IMR-90 (cell line): ENCODE measurements around the gene CLIC1. TPM values are rescaled to one million over a fixed set of nuclear protein-coding genes. Genes with fewer than 3 reads are reported as not detected.

ENCODE experiments used
- ATAC-seq: fragments of 200-7000 bp; cut with Tn5 transposase; 2 replicates; pipeline ENCODE4 v1.9.1; 2020; ENCODE audit warnings: low read depth, mild to moderate bottlenecking, moderate library complexity
- BruUV-seq: library from RNA; stranded (reverse); fragments of 400-500 nt; replicated peaks from 2 replicates; lab custom pipeline; 2021; lab: Mats Ljungman, UMichigan
- CTCF ChIA-PET: fragments of 300-600 bp; formaldehyde crosslinking; extraction: SDS; loops from one replicate; lab custom pipeline; 2021; ENCODE audit warnings: antibody characterized with exemption; lab: Yijun Ruan, JAX
- POLR2A ChIA-PET: fragments of 300-600 bp; sonication (Branson Sonifier 250); formaldehyde crosslinking; loops from one replicate; lab custom pipeline; 2022; ENCODE audit warnings: antibody characterized with exemption; ENCODE audit not compliant: unreplicated experiment; lab: Charles Lee
- DNase-seq: peaks from one replicate; pipeline ENCODE4 v3.0.0; 2013
- H2AFZ ChIP-seq: replicated peaks from 2 replicates; pipeline ENCODE3; 2013; ENCODE audit warnings: low read length, mild to moderate bottlenecking; ENCODE audit not compliant: poor library complexity
- H2AK5ac ChIP-seq: 2 replicates; pipeline ENCODE4 v1.6.1; 2013; ENCODE audit warnings: low read depth, low read length, inconsistent platforms
- H2AK9ac ChIP-seq: replicated peaks from 2 replicates; pipeline ENCODE3; 2013; ENCODE audit warnings: mild to moderate bottlenecking, low read depth, low read length, moderate library complexity; ENCODE audit not compliant: poor library complexity
- H2BK120ac ChIP-seq: 2 replicates; pipeline ENCODE4 v1.6.1; 2013; ENCODE audit warnings: low read depth, low read length, inconsistent platforms
- H2BK15ac ChIP-seq: 3 replicates; pipeline ENCODE4 v1.6.1; 2013; ENCODE audit warnings: low read depth, low read length, inconsistent platforms
- H2BK20ac ChIP-seq: 2 replicates; pipeline ENCODE4 v1.6.1; 2013; ENCODE audit warnings: low read depth, mild to moderate bottlenecking, inconsistent platforms, low read length, moderate library complexity
- H2BK5ac ChIP-seq: 2 replicates; pipeline ENCODE4 v1.6.1; 2013; ENCODE audit warnings: mild to moderate bottlenecking, low read depth, low read length, inconsistent platforms; ENCODE audit not compliant: poor library complexity, severe bottlenecking
- H3K14ac ChIP-seq: replicated peaks from 2 replicates; pipeline ENCODE4 v1.6.1; 2013; ENCODE audit warnings: low read depth, low read length, inconsistent platforms
- H3K18ac ChIP-seq: 2 replicates; pipeline ENCODE4 v1.6.1; 2013; ENCODE audit warnings: low read depth, low read length, control low read depth
- H3K23ac ChIP-seq: 2 replicates; pipeline ENCODE4 v1.6.1; 2013; ENCODE audit warnings: low read depth, low read length, inconsistent platforms
- H3K27ac ChIP-seq: 2 replicates; pipeline ENCODE4 v1.5.1; 2013; ENCODE audit warnings: mild to moderate bottlenecking, control low read depth, low read length; ENCODE audit not compliant: insufficient read depth
- H3K27me3 ChIP-seq: 2 replicates; pipeline ENCODE4 v1.6.1; 2013; ENCODE audit warnings: low read length; ENCODE audit not compliant: control insufficient read depth, insufficient read depth
- H3K36me3 ChIP-seq: 2 replicates; pipeline ENCODE4 v1.6.1; 2013; ENCODE audit warnings: low read length, mixed read lengths; ENCODE audit not compliant: control insufficient read depth, insufficient read depth
- H3K4ac ChIP-seq: 2 replicates; pipeline ENCODE4 v1.6.1; 2013; ENCODE audit warnings: low read depth, low read length, inconsistent platforms
- H3K4me1 ChIP-seq: 2 replicates; pipeline ENCODE4 v1.6.1; 2013; ENCODE audit warnings: low read length, mixed read lengths; ENCODE audit not compliant: control insufficient read depth, insufficient read depth
- H3K4me2 ChIP-seq: 2 replicates; pipeline ENCODE4 v1.6.1; 2013; ENCODE audit warnings: low read depth, mild to moderate bottlenecking, control low read depth, low read length, moderate library complexity
- H3K4me3 ChIP-seq: 2 replicates; pipeline ENCODE4 v1.5.1; 2013; ENCODE audit warnings: low read depth, mild to moderate bottlenecking, control low read depth, low read length, moderate library complexity; ENCODE audit not compliant: insufficient read depth
- H3K56ac ChIP-seq: 2 replicates; pipeline ENCODE4 v1.6.1; 2013; ENCODE audit warnings: low read length, inconsistent platforms; ENCODE audit not compliant: insufficient read depth; ENCODE audit errors: extremely low read depth
- H3K79me1 ChIP-seq, 2 experiments: 2 replicates each; pipeline ENCODE4 v1.6.1; 2013; ENCODE audit warnings: low read length in 2 of 2, inconsistent platforms in 1 of 2, low read depth in 1 of 2
- H3K9ac ChIP-seq: 2 replicates; pipeline ENCODE4 v1.6.1; 2013; ENCODE audit warnings: low read depth, low read length, control low read depth
- H3K9me1 ChIP-seq: 2 replicates; pipeline ENCODE4 v1.6.1; 2013; ENCODE audit warnings: low read length, inconsistent platforms; ENCODE audit not compliant: insufficient read depth
- H3K9me3 ChIP-seq: 2 replicates; pipeline ENCODE4 v1.6.1; 2013; ENCODE audit warnings: low read length; ENCODE audit not compliant: control insufficient read depth, insufficient read depth
- H4K20me1 ChIP-seq: 2 replicates; pipeline ENCODE4 v1.6.1; 2013; ENCODE audit warnings: low read length, inconsistent platforms; ENCODE audit not compliant: insufficient read depth
- H4K5ac ChIP-seq: 2 replicates; pipeline ENCODE4 v1.6.1; 2013; ENCODE audit warnings: mild to moderate bottlenecking, low read depth, low read length, control low read depth
- H4K8ac ChIP-seq, 2 experiments: 2 replicates each; pipeline ENCODE4 v1.6.1; 2013; ENCODE audit warnings: low read depth in 2 of 2, low read length in 2 of 2, control low read depth in 1 of 2, inconsistent platforms in 1 of 2
- H4K91ac ChIP-seq: 2 replicates; pipeline ENCODE4 v1.6.1; 2013; ENCODE audit warnings: low read depth, low read length, inconsistent platforms; ENCODE audit not compliant: insufficient read depth
- ELK1 ChIP-seq: fragments of 150-350 bp; IDR thresholded peaks from 2 replicates; pipeline ENCODE4 v1.6.1; 2016; ENCODE audit warnings: low read depth, mild to moderate bottlenecking, low read length, moderate library complexity, borderline replicate concordance
- FOS ChIP-seq: fragments of 150-350 bp; IDR thresholded peaks from 2 replicates; pipeline ENCODE4 v1.6.1; 2016; ENCODE audit warnings: low read depth, low read length
- MAZ ChIP-seq: IDR thresholded peaks from 2 replicates; pipeline ENCODE4 v1.6.1; 2012; ENCODE audit warnings: low read depth, mild to moderate bottlenecking, low read length, improper control_type of control experiment, moderate library complexity, borderline replicate concordance
- NFE2L2 ChIP-seq: fragments of 150-350 bp; IDR thresholded peaks from 2 replicates; pipeline ENCODE4 v1.6.1; 2016; ENCODE audit warnings: low read depth, mild to moderate bottlenecking, low read length
- POLR2A ChIP-seq: IDR thresholded peaks from 2 replicates; pipeline ENCODE4 v1.6.1; 2012; ENCODE audit warnings: mild to moderate bottlenecking, low read depth, low read length
- RCOR1 ChIP-seq: IDR thresholded peaks from 2 replicates; pipeline ENCODE4 v1.6.1; 2012; ENCODE audit warnings: mild to moderate bottlenecking, low read length, improper control_type of control experiment; ENCODE audit not compliant: insufficient replicate concordance
- RFX5 ChIP-seq: IDR thresholded peaks from 2 replicates; pipeline ENCODE4 v1.8.0; 2012; ENCODE audit warnings: low read depth, mild to moderate bottlenecking, low read length, moderate library complexity
- SMC3 ChIP-seq: fragments of 150-350 bp; IDR thresholded peaks from 2 replicates; pipeline ENCODE4 v1.6.1; 2016; ENCODE audit warnings: low read depth, mild to moderate bottlenecking, antibody characterized with exemption, low read length, moderate library complexity
- WGBS, 2 experiments: methylation state at CpG; one replicate each; pipeline versions ENCODE4 v1.1.5 to v1.1.7; 2013; ENCODE audit warnings: missing lambda C conversion rate in 2 of 2; ENCODE audit not compliant: insufficient read length in 1 of 2; ENCODE audit errors: extremely low coverage in 2 of 2; 5-methylcytosine and 5-hydroxymethylcytosine counted together
- dilution Hi-C: fragments of 300-500 bp; cut with HindIII; formaldehyde crosslinking; loops from one replicate; pipeline ENCODE4 v1.14.3; 2018; ENCODE audit warnings: low sequenced_read_pairs; ENCODE audit not compliant: unreplicated experiment
- in situ Hi-C: fragments of 300-500 bp; cut with MboI; formaldehyde crosslinking; loops from 3 replicates; pipeline ENCODE4 v1.14.3; 2019; ENCODE audit warnings: low sequenced_read_pairs, inconsistent platforms, mixed read lengths
- intact Hi-C: fragments of 100-400 bp; cut with micrococcal nuclease; formaldehyde crosslinking; loops from 2 replicates; pipeline ENCODE4 v1.10.0; 2022
- polyA plus RNA-seq, 3 experiments: library from polyadenylated mRNA; depleted of rRNA; stranded (reverse); fragments of >200 nt; gene quantifications; 2 replicates each; pipeline ENCODE4 v1.2.3, GENCODE V29; 2012; ENCODE audit warnings: low replicate concordance in 1 of 3
- total RNA-seq: library from RNA; depleted of rRNA; stranded (reverse); fragments of >200 nt; gene quantifications from 2 replicates; pipeline ENCODE4 v1.2.3, GENCODE V29; 2012

The CLIC1 gene
- total and polyA plus RNA-seq, 2 of the 4 experiments (the other 2 are of a cell fraction), result 706 to 1,185 TPM

GRCh38 chr6:31734821-31735406 lies 1.4 kb downstream of the CLIC1 start:
- Histone ChIP-seq H3K14ac (peak overlapping the region; percentile 98), H4K8ac (peak overlapping the region; percentile 74 to 93), H2BK20ac (peak overlapping the region; percentile 22; the same call in 1 of the 2 replicates), H3K4ac (peak overlapping the region; percentile 98), H3K27ac (peak overlapping the region; percentile 94), H4K5ac (peak overlapping the region; percentile 86), H3K27me3 (no peaks in the 10 kb centered on the region), H3K79me1 (peaks cover 9 to 69% of the 10 kb centered on the region in 2 experiments; a peak in 3 of 4 replicates), H4K91ac (peak overlapping the region; percentile 99), H3K4me2 (peak overlapping the region; percentile 96), H2BK120ac (peak overlapping the region; percentile 81), H3K23ac (peak overlapping the region; percentile 99), H2BK15ac (peak overlapping the region; percentile 66; the same call in 2 of the 3 replicates), H3K9ac (peak overlapping the region; percentile 98), H3K56ac (peak overlapping the region; percentile 99), H3K18ac (peak overlapping the region; percentile 75), H2AFZ (peak overlapping the region; percentile 77), H3K4me3 (peak overlapping the region; percentile 81), H3K9me3 (no peaks in the 10 kb centered on the region), H3K4me1 (peaks cover 18% of the 10 kb centered on the region), H4K20me1 (peaks cover 32% of the 10 kb centered on the region), H2BK5ac (peak overlapping the region; percentile 99), H2AK9ac (peak overlapping the region; percentile 100), H3K36me3 (peaks cover 30% of the 10 kb centered on the region), H3K9me1 (peaks cover 14% of the 10 kb centered on the region), H2AK5ac (peak overlapping the region; percentile 98)
- CTCF ChIA-PET, result no interaction called here
- TF ChIP-seq NFE2L2, result no peak
- no peak for TF ChIP-seq RCOR1
- no peak for TF ChIP-seq ELK1
- TF ChIP-seq FOS, result 0 out of 2 replicates have a peak, but pooled peaks have one; percentile 23
- TF ChIP-seq POLR2A, result peak; percentile 37
- TF ChIP-seq MAZ, result peak; percentile 22; the same call in 1 of the 2 replicates
- TF ChIP-seq SMC3, result no peak
- no peak for TF ChIP-seq RFX5
- DNase-seq, result peak; percentile 59
- in situ Hi-C loops (no loop called here), intact Hi-C loops (no loop called here), dilution Hi-C loops (no loop called here)
- POLR2A ChIA-PET, result interaction anchor here (0.6 kb wide), 1 partner anchor 166 kb away, joined by 7 read pairs; no protein-coding TSS in a partner anchor
- BruUV-seq, result no TSS peak
- ATAC-seq, result peak; percentile 13
- 0% methylated on average over 5 of the region's 18 CpGs; no CpG with 5 or more reads in 1 of the 2 experiments for WGBS, 2 experiments
